H1 (cell line): ENCODE measurements around the gene SEPTIN1. TPM values are rescaled to one million over a fixed set of nuclear protein-coding genes. Genes with fewer than 3 reads are reported as not detected.
A peak's percentile ranks its signal among the peaks of the same experiment; 100 is the strongest.

Experiments
- CTCF ChIA-PET: fragments of 300-600 bp; sonication (Branson Sonifier 250); formaldehyde crosslinking; loops from one replicate; lab custom pipeline; 2021; ENCODE audit not compliant: partially characterized antibody; lab: Charles Lee
- POLR2A ChIA-PET: fragments of 300-600 bp; sonication (Branson Sonifier 250); formaldehyde crosslinking; loops from one replicate; lab custom pipeline; 2021; ENCODE audit warnings: inconsistent platforms; ENCODE audit not compliant: partially characterized antibody; lab: Charles Lee
- DNase-seq, 2 experiments: peaks; one replicate each; pipeline versions ENCODE4 v3.0.0 to v3.0.0-alpha.2; 2010 to 2022; ENCODE audit warnings: low spot score in 2 of 2, low read depth in 1 of 2, mixed read lengths in 1 of 2
- FAIRE-seq: peaks from 2 replicates; lab custom pipeline; 2011; peaks lifted over from hg19 to GRCh38; lab: Jason Lieb, UNC
- H2AFZ ChIP-seq: 2 replicates; pipeline ENCODE4 v1.8.1; 2012; ENCODE audit warnings: low read length, inconsistent platforms
- H2AK5ac ChIP-seq: 2 replicates; pipeline ENCODE4 v1.6.1; 2013; ENCODE audit warnings: low read depth, low read length
- H2BK120ac ChIP-seq: replicated peaks from 2 replicates; pipeline ENCODE3; 2013; ENCODE audit warnings: low read depth, low read length, inconsistent platforms
- H2BK12ac ChIP-seq: 2 replicates; pipeline ENCODE4 v1.6.1; 2013; ENCODE audit warnings: low read depth, low read length
- H2BK15ac ChIP-seq: 2 replicates; pipeline ENCODE4 v1.6.1; 2013; ENCODE audit warnings: low read length
- H2BK20ac ChIP-seq: 2 replicates; pipeline ENCODE4 v1.6.1; 2013; ENCODE audit warnings: low read length
- H2BK5ac ChIP-seq: 2 replicates; pipeline ENCODE4 v1.6.1; 2013; ENCODE audit warnings: low read depth, low read length
- H3K14ac ChIP-seq: 2 replicates; pipeline ENCODE4 v1.6.1; 2013; ENCODE audit warnings: inconsistent platforms; ENCODE audit not compliant: insufficient read length
- H3K18ac ChIP-seq: 2 replicates; pipeline ENCODE4 v1.6.1; 2013; ENCODE audit warnings: low read length; ENCODE audit errors: extremely low read depth
- H3K23ac ChIP-seq: 2 replicates; pipeline ENCODE4 v1.6.1; 2013; ENCODE audit warnings: inconsistent platforms; ENCODE audit not compliant: insufficient read length
- H3K23me2 ChIP-seq: 2 replicates; pipeline ENCODE4 v1.6.1; 2013; ENCODE audit warnings: low read depth, low read length
- H3K27ac ChIP-seq: 2 replicates; pipeline ENCODE4 v1.6.1; 2011; ENCODE audit warnings: low read depth, low read length, inconsistent platforms
- H3K27me3 ChIP-seq, 4 experiments: replicated peaks in 1 of 4; 1 replicate in 1 of 4; 2 replicates in 3 of 4; pipeline versions ENCODE4 v1.6.1 to v1.8.1; 2011 to 2013; ENCODE audit warnings: low read length in 3 of 4, mild to moderate bottlenecking in 3 of 4, inconsistent platforms in 2 of 4, mixed read lengths in 2 of 4, moderate library complexity in 1 of 4; ENCODE audit not compliant: control insufficient read depth in 3 of 4, insufficient read depth in 3 of 4; ENCODE audit errors: extremely low read depth in 1 of 4
- H3K36me3 ChIP-seq, 4 experiments: 2 replicates each; pipeline versions ENCODE4 v1.6.1 to v1.8.1; 2011 to 2013; ENCODE audit warnings: mild to moderate bottlenecking in 4 of 4, low read length in 3 of 4, moderate library complexity in 2 of 4, control low read depth in 1 of 4, inconsistent platforms in 1 of 4; ENCODE audit not compliant: insufficient read depth in 4 of 4, control insufficient read depth in 2 of 4
- H3K4ac ChIP-seq: replicated peaks from 2 replicates; pipeline ENCODE3; 2013; ENCODE audit warnings: low read length, low read depth, mixed read lengths, inconsistent platforms; ENCODE audit not compliant: insufficient read length
- H3K4me1 ChIP-seq, 4 experiments: replicated peaks in 1 of 4; 1 replicate in 1 of 4; 2 replicates in 3 of 4; pipeline versions ENCODE4 v1.6.1 to v1.8.1; 2011 to 2013; ENCODE audit warnings: low read length in 3 of 4, inconsistent platforms in 2 of 4, mixed read lengths in 1 of 4; ENCODE audit not compliant: insufficient read depth in 4 of 4, control insufficient read depth in 3 of 4
- H3K4me2 ChIP-seq, 2 experiments: 2 replicates each; pipeline versions ENCODE4 v1.6.1 to v1.8.1; 2011 to 2013; ENCODE audit warnings: low read depth in 2 of 2, low read length in 2 of 2, control low read depth in 1 of 2, inconsistent platforms in 1 of 2, mild to moderate bottlenecking in 1 of 2; ENCODE audit not compliant: insufficient read depth in 1 of 2
- H3K4me3 ChIP-seq, 4 experiments: fragments of 200-600, 300-600 bp in 1 of 4; sonication (generic), shearing (Covaris generic), sonication (Bioruptor Twin) in 1 of 4; 2 replicates each; pipeline versions ENCODE4 v1.5.1 to v1.8.1; 2011 to 2016; ENCODE audit warnings: low read length in 4 of 4, low read depth in 3 of 4, control low read depth in 2 of 4, inconsistent platforms in 2 of 4, mild to moderate bottlenecking in 2 of 4, mixed read lengths in 1 of 4, moderate library complexity in 1 of 4; ENCODE audit not compliant: insufficient read depth in 2 of 4; ENCODE audit errors: extremely low read depth in 1 of 4
- H3K56ac ChIP-seq: replicated peaks from 2 replicates; pipeline ENCODE3; 2013; ENCODE audit warnings: low read depth, mild to moderate bottlenecking, mixed read lengths, low read length, inconsistent platforms; ENCODE audit not compliant: insufficient read length
- H3K79me1 ChIP-seq: 2 replicates; pipeline ENCODE4 v1.6.1; 2013; ENCODE audit warnings: low read depth, low read length, control low read depth
- H3K79me2 ChIP-seq, 2 experiments: 2 replicates each; pipeline versions ENCODE4 v1.6.1 to v1.8.1; 2012 to 2013; ENCODE audit warnings: low read length in 2 of 2, mild to moderate bottlenecking in 2 of 2, inconsistent platforms in 1 of 2; ENCODE audit not compliant: insufficient read depth in 2 of 2, control insufficient read depth in 1 of 2
- H3K9ac ChIP-seq, 4 experiments: replicated peaks in 1 of 4; 1 replicate in 1 of 4; 2 replicates in 3 of 4; pipeline versions ENCODE4 v1.6.1 to v1.8.1; 2011 to 2013; ENCODE audit warnings: low read depth in 3 of 4, low read length in 3 of 4, control low read depth in 2 of 4, mild to moderate bottlenecking in 2 of 4, moderate library complexity in 2 of 4, inconsistent platforms in 1 of 4; ENCODE audit errors: extremely low read depth in 1 of 4
- H3K9me3 ChIP-seq, 2 experiments: 2 replicates each; pipeline versions ENCODE4 v1.6.1 to v1.8.1; 2012 to 2013; ENCODE audit warnings: mild to moderate bottlenecking in 2 of 2, moderate library complexity in 2 of 2, control low read depth in 1 of 2, inconsistent platforms in 1 of 2, low read depth in 1 of 2, low read length in 1 of 2, mixed read lengths in 1 of 2; ENCODE audit not compliant: insufficient read depth in 2 of 2
- H4K20me1 ChIP-seq, 2 experiments: replicated peaks in 1 of 2; 2 replicates each; pipeline versions ENCODE3 to v1.8.1; 2011 to 2013; ENCODE audit warnings: inconsistent platforms in 2 of 2, low read length in 2 of 2, mild to moderate bottlenecking in 1 of 2; ENCODE audit not compliant: insufficient read depth in 2 of 2, control insufficient read depth in 1 of 2
- H4K5ac ChIP-seq: 2 replicates; pipeline ENCODE4 v1.6.1; 2013; ENCODE audit warnings: low read length, low read depth, mixed read lengths, inconsistent platforms; ENCODE audit not compliant: insufficient read length
- H4K8ac ChIP-seq: 2 replicates; pipeline ENCODE4 v1.8.0; 2013; ENCODE audit warnings: mild to moderate bottlenecking, moderate library complexity, low read length, inconsistent platforms; ENCODE audit not compliant: insufficient read depth; ENCODE audit errors: extremely low read depth
- H4K91ac ChIP-seq: replicated peaks from 2 replicates; pipeline ENCODE3; 2013; ENCODE audit warnings: low read length, mixed read lengths, inconsistent platforms; ENCODE audit not compliant: insufficient read length
- CBX5 ChIP-seq: fragments of 300-800, 300-1000 bp; sonication (generic); IDR thresholded peaks from 2 replicates; pipeline ENCODE4 v1.7.1; 2016; ENCODE audit warnings: antibody characterized with exemption, low read length, low read depth
- PHF8 ChIP-seq: fragments of 200-600 bp; sonication (generic); conservative IDR thresholded peaks from 2 replicates; pipeline ENCODE4 v1.7.1; 2012; ENCODE audit warnings: low read depth, mild to moderate bottlenecking, inconsistent platforms, low read length, moderate library complexity
- WGBS, 2 experiments: shearing (Covaris generic) in 1 of 2; methylation state at CpG; one replicate each; pipeline versions ENCODE4 v1.1.6 to v1.1.7; 2013 to 2015; ENCODE audit warnings: low lambda C conversion rate in 2 of 2, mixed read lengths in 2 of 2, inconsistent platforms in 1 of 2, low coverage in 1 of 2, missing lambda C conversion rate in 1 of 2; ENCODE audit not compliant: insufficient replicate concordance in 2 of 2, insufficient coverage in 1 of 2, insufficient read length in 1 of 2; ENCODE audit errors: extremely low coverage in 1 of 2, missing lambda C conversion rate in 1 of 2; 5-methylcytosine and 5-hydroxymethylcytosine counted together
- long read RNA-seq, 2 experiments: library from RNA in 1 of 2; library from capped mRNA in 1 of 2; stranded (forward); transcript quantifications; one replicate each; pipeline ENCODE4 v2.0.0, GENCODE V29; 2021; ENCODE audit warnings: inconsistent platforms in 1 of 2
- polyA minus RNA-seq, 3 experiments: library from RNA; depleted of rRNA, polyadenylated mRNA; stranded (reverse); fragments of >200 nt; gene quantifications; 1 replicate in 2 of 3; 2 replicates in 1 of 3; pipeline ENCODE4 v1.2.3, GENCODE V29; 2011
- polyA plus RNA-seq, 7 experiments: library from polyadenylated mRNA; depleted of rRNA in 3 of 7; stranded (reverse) in 5 of 7; unstranded in 2 of 7; fragments of >200 nt in 5 of 7; fragments of 200-250 nt in 2 of 7; gene quantifications; 1 replicate in 5 of 7; 2 replicates in 1 of 7; 4 replicates in 1 of 7; pipeline versions ENCODE4 v1.2.1 to v1.2.3, GENCODE V29; 2011 to 2013; ENCODE audit warnings: missing spikeins in 2 of 7, mixed read lengths in 2 of 7
- total RNA-seq: library from RNA; stranded (reverse); fragmentation: NEBNext Ultra II Directional; extraction: Animal tissue kit (Norgen Biotek cat#: 25700); gene quantifications from 2 replicates; pipeline ENCODE4 v1.2.1, GENCODE V29; 2021

Gene SEPTIN1, protein sequence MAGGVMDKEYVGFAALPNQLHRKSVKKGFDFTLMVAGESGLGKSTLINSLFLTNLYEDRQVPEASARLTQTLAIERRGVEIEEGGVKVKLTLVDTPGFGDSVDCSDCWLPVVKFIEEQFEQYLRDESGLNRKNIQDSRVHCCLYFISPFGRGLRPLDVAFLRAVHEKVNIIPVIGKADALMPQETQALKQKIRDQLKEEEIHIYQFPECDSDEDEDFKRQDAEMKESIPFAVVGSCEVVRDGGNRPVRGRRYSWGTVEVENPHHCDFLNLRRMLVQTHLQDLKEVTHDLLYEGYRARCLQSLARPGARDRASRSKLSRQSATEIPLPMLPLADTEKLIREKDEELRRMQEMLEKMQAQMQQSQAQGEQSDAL
- total RNA-seq (0.84 and 1.4 TPM in 2 replicates), polyA plus RNA-seq (2011; rRNA removed) (0.24 and 0.57 TPM in 2 replicates), polyA minus RNA-seq (2011; rRNA and poly(A)+ RNA removed) (not detected in 2 replicates)
- polyA plus RNA-seq (2011; cell fraction: cytosol; rRNA removed): 0.70 TPM
- polyA plus RNA-seq (2011; cell fraction: nucleus; rRNA removed): 0.83 TPM
- polyA plus RNA-seq (2012, experiment 1 of 2): 1.1 to 2.7 TPM (median 1.3 TPM) in 4 replicates
- 0.73 TPM for polyA plus RNA-seq (2012, experiment 2 of 2)
- 1.5 TPM for polyA plus RNA-seq (2013, experiment 1 of 2)
- 1.5 TPM for polyA plus RNA-seq (2013, experiment 2 of 2)
- polyA minus RNA-seq (2011; cell fraction: cytosol; rRNA and poly(A)+ RNA removed): not detected
- not detected for polyA minus RNA-seq (2011; cell fraction: nucleus; rRNA and poly(A)+ RNA removed)
- long read RNA-seq, experiment 1, partial matches to known transcripts: 2 of 2 reads
- long read RNA-seq, experiment 1, other reads (novel, unspliced or antisense): 0 of 2 reads
- long read RNA-seq, experiment 2, partial matches to known transcripts: 0 of 1 reads
- long read RNA-seq, experiment 2, other reads (novel, unspliced or antisense): 1 of 1 reads

DNA sequence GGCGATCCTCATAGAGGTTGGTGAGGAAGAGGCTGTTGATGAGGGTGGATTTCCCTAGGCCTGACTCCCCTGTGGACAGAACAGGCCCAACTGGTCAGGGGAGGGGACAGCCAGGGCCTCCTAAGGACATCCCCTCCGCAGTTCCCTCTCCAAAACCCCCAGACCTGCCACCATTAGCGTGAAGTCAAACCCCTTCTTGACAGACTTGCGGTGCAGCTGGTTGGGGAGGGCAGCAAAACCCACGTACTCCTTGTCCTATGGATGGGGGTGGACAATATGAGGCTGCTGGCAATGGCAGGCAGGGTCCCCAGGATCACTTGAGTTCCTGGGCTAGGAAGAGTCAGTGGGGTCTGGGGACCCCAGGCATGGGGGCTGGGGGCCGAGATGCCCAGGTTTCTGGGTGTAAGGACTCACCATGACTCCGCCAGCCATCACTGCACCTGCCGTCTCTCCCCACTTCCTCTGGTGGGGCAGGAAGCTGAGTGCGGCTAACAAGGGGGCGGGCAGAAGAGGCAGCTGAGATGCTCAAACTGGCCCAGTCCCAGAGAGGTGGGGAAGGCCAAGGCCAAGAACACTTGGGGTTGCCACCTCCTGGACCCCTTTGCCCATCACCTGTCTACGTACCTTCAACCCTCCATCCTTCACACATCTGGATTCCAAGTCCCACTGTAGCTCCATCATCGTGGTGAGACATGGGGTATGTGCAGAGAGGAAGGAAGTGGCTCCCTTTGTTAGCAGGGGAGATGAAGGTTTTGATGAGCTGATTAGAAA lies at the start of gene SEPTIN1:
Gene SEPTIN1, minus strand, starts transcription at position 451 of the 771 bp plus-strand sequence. Its CDS starts 19 bp downstream, at position 432.
- Histone ChIP-seq H2BK120ac (no peak within 1 kb of the TSS), H3K36me3 (no peaks in the 10 kb centered on the region), H3K23me2 (peaks cover 8% of the 10 kb centered on the region), H3K23ac (no peak within 1 kb of the TSS), H3K4me3 (no peak within 1 kb of the TSS), H3K56ac (no peak within 1 kb of the TSS), H3K4me2 (no peak within 1 kb of the TSS), H3K27me3 (no peaks in the 10 kb centered on the region), H3K9me3 (no peaks in the 10 kb centered on the region), H3K27ac (no peak within 1 kb of the TSS), H3K4me1 (peaks cover 0 to 2% (median 2%) of the 10 kb centered on the region in 4 experiments; a peak in 4 of 7 replicates), H2BK20ac (no peak within 1 kb of the TSS), H3K4ac (no peak within 1 kb of the TSS), H2BK5ac (no peak within 1 kb of the TSS), H2AK5ac (no peak within 1 kb of the TSS; the same call in 1 of the 2 replicates), H3K18ac (no peak within 1 kb of the TSS), H2BK12ac (no peak within 1 kb of the TSS), H4K5ac (no peak within 1 kb of the TSS), H4K91ac (no peak within 1 kb of the TSS), H3K9ac (no peak within 1 kb of the TSS), H2AFZ (no peak within 1 kb of the TSS)
- ChIA-PET POLR2A (interaction anchor here (0.8 to 13.6 kb wide), 5 partner anchors 11 to 32 kb away, joined by 3 to 151 read pairs (median 3); partner anchors contain the start of genes ZNF48 and ZNF771), CTCF (interaction anchor here (1.0 to 2.5 kb wide), 7 partner anchors 12 to 232 kb away, joined by 3 to 9 read pairs (median 3); partner anchors contain the start of gene TBC1D10B)
- no peak for DNase-seq
- 87% methylated on average over 12 of the region's 12 CpGs; no CpG with 5 or more reads in 1 of the 2 experiments for whole genome bisulfite sequencing, 2 experiments
- no peak for TF ChIP-seq PHF8
- TF ChIP-seq CBX5: no peak
- TF ChIP-seq, all 59 proteins: peak for 0
- H3K79me1 ChIP-seq: no peaks in the 10 kb centered on the region
- H4K8ac ChIP-seq: no peak within 1 kb of the TSS; the same call in 1 of the 2 replicates
- H3K14ac ChIP-seq: no peak within 1 kb of the TSS
- H2BK15ac ChIP-seq: 0 out of 2 replicates have a peak within 1 kb of the TSS, but pooled peaks have one; percentile 67
- H3K79me2 ChIP-seq: no peaks in the 10 kb centered on the region
- FAIRE-seq: no peak
- no peaks in the 10 kb centered on the region for H4K20me1 ChIP-seq
